GM10248 (cell line): ENCODE results near the gene LENG8.

ENCODE experiments used
- CTCF ChIA-PET: fragments of 300-600 bp; sonication (Branson Sonifier 250); formaldehyde crosslinking; extraction: SDS; loops from one replicate; lab custom pipeline; 2021; ENCODE audit warnings: antibody characterized with exemption; lab: Yijun Ruan, JAX
- POLR2A ChIA-PET: fragments of 350-650 bp; sonication (Branson Sonifier 250); formaldehyde crosslinking; extraction: SDS; loops from one replicate; lab custom pipeline; 2020; ENCODE audit warnings: antibody characterized with exemption; lab: Yijun Ruan, JAX
- DNase-seq: peaks from one replicate; pipeline ENCODE4 v3.0.0; 2012; ENCODE audit errors: extremely low spot score
- CTCF ChIP-seq: IDR thresholded peaks from 2 replicates; pipeline ENCODE4 v1.5.1; 2012; ENCODE audit warnings: mild to moderate bottlenecking, low read depth; ENCODE audit errors: extremely low read depth, missing control alignments, control extremely low read depth

Gene LENG8

GRCh38 chr19:54434873-54435214 lies 14.2 kb upstream of the LENG8 start:
- POLR2A ChIA-PET, result no interaction called here
- CTCF ChIA-PET, result no interaction called here

GRCh38 chr19:54435551-54436016 lies 13.4 kb upstream of the LENG8 start:
- POLR2A ChIA-PET, result no interaction called here
- no peak for DNase-seq
- CTCF ChIA-PET, result no interaction called here
- no peak for TF ChIP-seq CTCF

More at GRCh38 chr19:54434873-54435214, 14.2 kb upstream of the LENG8 start:
- no peak for TF ChIP-seq CTCF
- DNase-seq, result no peak

- ChIA-PET POLR2A (no interaction called here), CTCF (no interaction called here)
- no peak for DNase-seq
- no peak for TF ChIP-seq CTCF
These were observed 12.9 kb upstream of the LENG8 start for GRCh38 chr19:54436031-54436523.

- POLR2A ChIA-PET, result interaction anchor here (2.4 kb wide), 1 partner anchor 12 kb away, joined by 6 read pairs; the partner anchor contains the start of gene LENG8
- no peak for DNase-seq
These were observed 12.3 kb upstream of the LENG8 start for GRCh38 chr19:54436628-54437252.

GRCh38 chr19:54439174-54439851 lies 9.7 kb upstream of the LENG8 start:
- DNase-seq, result no peak
- TF ChIP-seq CTCF, result peak; percentile 33
- ChIA-PET CTCF (interaction anchor here (1.1 to 2.1 kb wide), 2 partner anchors 9 to 15 kb away, joined by 3 to 9 read pairs; partner anchors contain the start of gene LENG8), POLR2A (interaction anchor here (1.1 to 2.4 kb wide), 2 partner anchors 9 to 10 kb away, joined by 3 to 6 read pairs; partner anchors contain the start of gene LENG8)

More at GRCh38 chr19:54436628-54437252, 12.3 kb upstream of the LENG8 start:
- no peak for TF ChIP-seq CTCF
- CTCF ChIA-PET, result no interaction called here

DNA sequence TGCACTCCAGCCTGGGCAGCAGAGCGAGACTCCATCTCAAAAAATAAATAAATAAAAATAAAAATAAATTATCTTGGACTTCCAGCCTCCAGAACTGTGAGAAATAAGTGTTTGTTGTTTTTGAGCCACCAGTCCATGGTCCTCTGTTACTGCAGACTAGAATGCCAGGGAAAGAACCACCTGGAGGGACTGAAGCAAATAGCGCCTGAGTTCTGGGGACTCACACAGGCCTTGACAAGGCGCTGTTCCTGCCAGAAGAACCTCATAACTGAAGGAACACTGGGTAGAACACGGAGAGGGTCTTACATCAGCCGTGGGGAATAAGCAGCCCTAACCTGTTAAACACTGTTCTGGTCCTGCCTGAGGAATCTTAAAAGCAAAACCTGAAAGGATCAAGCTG lies 8.4 kb upstream of the LENG8 start:
- ChIA-PET CTCF (interaction anchor here (1.1 kb wide), 1 partner anchor 17 kb away, joined by 3 read pairs; no protein-coding TSS in a partner anchor), POLR2A (interaction anchor here (1.1 kb wide), 1 partner anchor 8 kb away, joined by 3 read pairs; no protein-coding TSS in a partner anchor)
- TF ChIP-seq CTCF, result no peak
- DNase-seq, result no peak
